Tongue (tissue), 2 donors: ENCODE data around the gene GCG. TPM values are rescaled to one million over a fixed set of nuclear protein-coding genes. Genes with fewer than 3 reads are reported as not detected.

Experiments used
- DNase-seq: peaks from one replicate; pipeline ENCODE4 v3.0.0-alpha.2; 2015
- total RNA-seq: library from RNA; depleted of rRNA; stranded (reverse); fragments of >200 nt; gene quantifications from one replicate; pipeline ENCODE4 v1.2.3, GENCODE V29; 2014

GCG gene
- total RNA-seq, 1 donor from 2014 or later, result not detected

DNA sequence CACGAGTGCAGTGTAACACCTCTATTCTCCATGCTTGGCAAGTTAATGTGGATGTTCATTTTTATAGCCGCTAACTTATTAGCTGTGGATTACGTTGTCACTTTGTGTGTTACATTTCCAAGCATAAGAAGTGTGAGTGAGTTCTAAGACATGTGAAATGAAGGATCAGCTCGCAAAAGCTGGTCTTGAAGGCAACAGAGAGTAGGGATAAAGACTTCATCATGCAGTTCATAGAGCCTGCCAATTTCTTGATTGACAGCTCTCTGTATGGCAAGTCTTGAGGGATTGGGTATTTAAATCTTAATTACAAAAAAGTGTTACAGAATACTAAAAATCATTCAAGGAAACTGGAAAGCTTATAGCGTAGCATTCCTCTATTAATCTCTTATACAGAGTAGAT, 52.2 kb downstream of the GCG start:
- no peak for DNase-seq

Other genes with a start within 250 kb of the GCG start
- 3.2 TPM for gene DPP4, start 78.0 kb downstream of the GCG start, total RNA-seq
- 50.0 TPM for gene FAP, start 91.2 kb upstream of the GCG start, total RNA-seq
- 7.0 TPM for gene IFIH1, start 166.4 kb upstream of the GCG start, total RNA-seq
- gene GCA, start 191.9 kb upstream of the GCG start, total RNA-seq, result 37.4 TPM